Neural crest cell (in vitro differentiated cells): ENCODE data around the gene CHAF1A. TPM values are rescaled to one million over a fixed set of nuclear protein-coding genes. Genes with fewer than 3 reads are reported as not detected.
A peak's percentile ranks its signal among the peaks of the same experiment; 100 is the strongest.

Source experiments
- DNase-seq: peaks from one replicate; pipeline ENCODE4 v3.0.0; 2021; ENCODE audit warnings: low read depth, mixed read lengths, low spot score
- H3K27ac Mint-ChIP-seq: one replicate; pipeline ENCODE4 v1.8.0; 2021; ENCODE audit warnings: mild to moderate bottlenecking, mixed read lengths; ENCODE audit not compliant: unreplicated experiment
- H3K27me3 Mint-ChIP-seq: 2 replicates; pipeline ENCODE4 v1.8.0; 2021; ENCODE audit warnings: low read depth, mild to moderate bottlenecking, mixed read lengths
- H3K36me3 Mint-ChIP-seq: 2 replicates; pipeline ENCODE4 v1.8.0; 2021; ENCODE audit warnings: low read depth, mild to moderate bottlenecking, mixed read lengths
- H3K4me1 Mint-ChIP-seq: 2 replicates; pipeline ENCODE4 v1.8.0; 2021; ENCODE audit warnings: mixed read lengths
- H3K4me3 Mint-ChIP-seq: one replicate; pipeline ENCODE4 v1.8.0; 2021; ENCODE audit warnings: mild to moderate bottlenecking, mixed read lengths
- H3K9me3 Mint-ChIP-seq: 2 replicates; pipeline ENCODE4 v1.8.0; 2021; ENCODE audit warnings: mixed read lengths
- total RNA-seq: library from RNA; stranded (reverse); gene quantifications from 2 replicates; pipeline ENCODE4 v1.2.1, GENCODE V29; 2021
- TF ChIP-seq, protein P1 (sequence below): fragments of 200-600 bp; sonication (generic); conservative IDR thresholded peaks from 2 replicates; pipeline ENCODE4 v1.5.0; 2021; ENCODE audit warnings: antibody characterized with exemption, mild to moderate bottlenecking

CHAF1A gene
- total RNA-seq, 1 donor from 2014 or later: 120 TPM

DNA sequence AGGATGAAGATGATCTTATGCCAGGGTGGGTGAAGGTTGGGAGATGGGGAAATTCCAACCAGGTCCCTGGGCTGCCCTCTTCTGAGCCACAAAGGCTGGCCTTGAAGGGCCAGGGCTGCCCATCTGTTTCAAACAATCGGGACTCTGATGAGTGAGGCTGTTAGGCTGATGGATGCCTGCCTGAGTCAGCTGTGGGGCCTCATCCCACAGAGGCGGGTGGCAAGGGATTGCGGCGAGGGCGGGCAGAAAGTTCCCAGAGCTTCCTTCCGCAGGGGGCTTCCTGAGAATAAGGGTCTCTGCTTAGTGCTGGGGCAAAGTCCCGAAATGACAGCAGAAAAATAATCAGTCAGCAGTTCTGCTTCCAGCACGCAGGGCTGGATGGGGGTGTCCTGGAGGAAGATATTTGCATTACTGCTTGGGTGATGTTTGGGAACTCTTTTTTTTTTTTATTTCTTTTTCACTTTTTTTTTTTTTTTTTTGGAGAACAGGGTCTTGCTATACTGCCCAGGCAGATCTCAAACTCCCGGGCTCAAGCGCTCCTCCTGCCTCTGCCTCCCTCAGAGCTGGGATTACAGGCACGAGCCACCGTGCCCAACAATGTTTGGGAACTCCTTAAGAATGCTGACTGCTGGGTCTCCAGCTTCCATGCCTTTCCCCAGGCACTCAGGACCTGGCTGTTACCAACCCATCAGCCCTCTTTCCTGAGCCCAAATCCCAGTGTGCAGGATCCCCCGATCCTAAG is 16.2 kb upstream of the CHAF1A start:
- DNase-seq: no peak
- H3K27me3 Mint-ChIP-seq: no peaks in the 10 kb centered on the region

DNA sequence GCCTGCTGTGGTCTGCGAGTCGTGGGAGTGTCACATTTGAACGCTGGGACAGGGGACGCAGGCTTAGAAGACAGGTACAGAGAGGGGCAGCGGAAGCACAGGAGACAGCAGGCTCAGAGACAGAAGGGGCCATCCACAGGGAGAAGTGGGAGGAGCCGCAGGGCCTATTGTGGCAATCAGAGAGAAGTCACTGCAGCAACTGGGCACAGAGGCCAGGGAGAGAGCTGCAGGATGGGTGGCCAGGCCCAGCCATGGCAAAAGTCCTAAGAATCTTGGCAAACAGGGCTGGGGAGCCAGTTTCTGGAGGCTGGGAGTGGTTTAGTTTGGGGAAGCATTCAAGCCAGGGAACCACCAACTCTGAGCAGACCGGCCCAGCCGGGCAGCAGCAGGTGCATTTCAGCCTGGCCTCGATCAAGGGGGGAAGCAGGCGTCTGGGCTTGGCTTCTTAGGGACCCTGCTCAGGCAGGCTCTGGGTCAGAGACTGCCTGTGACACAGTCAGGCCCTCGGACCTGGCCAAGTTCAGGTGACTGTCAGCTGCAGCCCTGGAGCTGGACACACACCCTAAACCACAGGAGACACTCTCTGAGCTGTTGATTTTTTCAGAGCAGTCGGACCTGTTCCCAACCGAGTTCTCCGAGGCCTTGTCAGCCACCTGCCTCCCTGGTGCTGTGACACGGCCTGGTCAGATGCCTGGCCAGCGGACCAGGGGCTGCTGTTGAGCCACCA is 13.9 kb upstream of the CHAF1A start:
- Mint-ChIP-seq H3K27me3 (no peaks in the 10 kb centered on the region), H3K9me3 (no peaks in the 10 kb centered on the region), H3K27ac (peak overlapping the region; percentile 84), H3K4me1 (peaks cover 63% of the 10 kb centered on the region), H3K4me3 (peak overlapping the region; percentile 65), H3K36me3 (no peaks in the 10 kb centered on the region)
- DNase-seq: no peak
- TF ChIP-seq, protein P1, sequence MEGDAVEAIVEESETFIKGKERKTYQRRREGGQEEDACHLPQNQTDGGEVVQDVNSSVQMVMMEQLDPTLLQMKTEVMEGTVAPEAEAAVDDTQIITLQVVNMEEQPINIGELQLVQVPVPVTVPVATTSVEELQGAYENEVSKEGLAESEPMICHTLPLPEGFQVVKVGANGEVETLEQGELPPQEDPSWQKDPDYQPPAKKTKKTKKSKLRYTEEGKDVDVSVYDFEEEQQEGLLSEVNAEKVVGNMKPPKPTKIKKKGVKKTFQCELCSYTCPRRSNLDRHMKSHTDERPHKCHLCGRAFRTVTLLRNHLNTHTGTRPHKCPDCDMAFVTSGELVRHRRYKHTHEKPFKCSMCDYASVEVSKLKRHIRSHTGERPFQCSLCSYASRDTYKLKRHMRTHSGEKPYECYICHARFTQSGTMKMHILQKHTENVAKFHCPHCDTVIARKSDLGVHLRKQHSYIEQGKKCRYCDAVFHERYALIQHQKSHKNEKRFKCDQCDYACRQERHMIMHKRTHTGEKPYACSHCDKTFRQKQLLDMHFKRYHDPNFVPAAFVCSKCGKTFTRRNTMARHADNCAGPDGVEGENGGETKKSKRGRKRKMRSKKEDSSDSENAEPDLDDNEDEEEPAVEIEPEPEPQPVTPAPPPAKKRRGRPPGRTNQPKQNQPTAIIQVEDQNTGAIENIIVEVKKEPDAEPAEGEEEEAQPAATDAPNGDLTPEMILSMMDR: no peak

More for the DNA sequence above, 16.2 kb upstream of the CHAF1A start:
- Mint-ChIP-seq H3K9me3 (no peaks in the 10 kb centered on the region), H3K4me3 (peak overlapping the region; percentile 19), H3K27ac (no peak overlapping the region), H3K36me3 (no peaks in the 10 kb centered on the region), H3K4me1 (peaks cover 48% of the 10 kb centered on the region)
- TF ChIP-seq, protein P1: peak; percentile 24

DNA sequence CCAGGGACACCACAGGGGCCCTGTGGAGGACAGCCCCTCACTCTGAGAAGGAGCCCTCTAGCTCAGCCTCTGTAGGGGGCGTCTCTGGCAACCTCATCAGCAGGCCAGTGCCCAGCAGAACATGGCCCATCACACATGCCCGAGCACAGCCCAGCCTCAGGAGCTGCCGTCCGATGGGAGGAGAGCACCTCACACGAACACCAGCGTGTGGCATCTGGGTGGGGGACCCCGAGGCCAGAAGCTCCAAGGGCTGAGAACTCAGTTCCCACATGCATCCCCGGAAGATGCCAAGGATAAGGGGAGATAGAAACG is 13.4 kb upstream of the CHAF1A start:
- H3K36me3 Mint-ChIP-seq: no peaks in the 10 kb centered on the region
- H3K9me3 Mint-ChIP-seq: no peaks in the 10 kb centered on the region
- H3K27me3 Mint-ChIP-seq: no peaks in the 10 kb centered on the region
- no peak overlapping the region for H3K4me3 Mint-ChIP-seq
- TF ChIP-seq, protein P1: no peak
- H3K27ac Mint-ChIP-seq: no peak overlapping the region
- DNase-seq: no peak
- H3K4me1 Mint-ChIP-seq: peaks cover 66% of the 10 kb centered on the region

DNA sequence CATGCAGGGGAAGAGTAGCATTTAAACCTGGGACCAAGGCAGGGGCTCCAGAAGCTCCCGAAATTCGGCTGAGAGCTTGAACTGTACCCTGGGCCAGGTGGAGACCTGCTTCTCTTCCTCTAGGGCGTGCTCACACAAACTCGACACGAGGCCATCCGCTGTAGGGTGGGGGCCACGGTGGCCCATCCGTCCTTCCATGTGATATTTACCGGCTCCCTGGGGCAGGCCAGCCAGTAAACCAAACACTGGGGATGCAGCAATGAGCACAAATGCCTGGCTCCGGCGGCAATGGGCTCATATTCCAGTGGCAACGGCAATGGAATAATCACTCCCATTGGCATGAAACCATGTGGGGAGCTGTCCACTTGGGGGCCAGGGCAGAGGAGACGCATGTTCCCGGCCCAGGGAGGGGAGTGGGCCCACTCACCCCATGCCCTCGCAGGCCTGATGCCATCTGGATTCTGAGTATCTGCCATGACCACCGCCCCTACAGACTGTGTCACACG is 12.9 kb upstream of the CHAF1A start:
- H3K9me3 Mint-ChIP-seq: no peaks in the 10 kb centered on the region
- H3K36me3 Mint-ChIP-seq: no peaks in the 10 kb centered on the region
- TF ChIP-seq, protein P1: no peak
- H3K27ac Mint-ChIP-seq: no peak overlapping the region
- DNase-seq: no peak
- H3K4me3 Mint-ChIP-seq: no peak overlapping the region
- peaks cover 72% of the 10 kb centered on the region for H3K4me1 Mint-ChIP-seq
- H3K27me3 Mint-ChIP-seq: no peaks in the 10 kb centered on the region

DNA sequence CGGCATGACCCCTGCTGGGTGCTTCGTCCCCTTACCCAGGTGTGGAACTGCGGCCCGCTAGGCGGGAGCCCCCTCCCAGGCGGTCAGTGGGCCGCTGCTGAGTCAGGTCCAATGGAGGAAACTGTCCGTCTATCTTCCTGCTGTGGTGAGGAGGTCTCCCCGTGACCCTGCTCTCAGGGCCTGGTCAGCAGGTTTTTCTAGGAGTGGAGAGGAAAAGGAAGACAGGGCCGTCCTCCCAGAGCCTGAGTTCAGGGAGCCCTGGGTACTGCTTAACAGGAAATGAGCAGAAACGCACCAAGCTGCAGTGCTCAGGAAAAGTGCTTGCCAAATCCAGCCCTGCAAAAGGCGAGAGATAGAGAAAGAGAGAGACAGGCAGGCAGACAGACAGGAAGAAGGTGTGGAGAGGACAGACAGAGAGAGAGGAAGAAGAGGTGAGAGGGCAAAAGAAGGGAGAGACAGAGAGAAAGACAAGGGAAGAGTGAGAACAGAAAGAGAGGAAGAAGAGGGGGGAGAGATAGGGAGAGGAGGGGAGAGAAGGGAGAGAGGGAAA is 12.3 kb upstream of the CHAF1A start:
- H3K4me1 Mint-ChIP-seq: peaks cover 77% of the 10 kb centered on the region
- H3K36me3 Mint-ChIP-seq: no peaks in the 10 kb centered on the region
- H3K4me3 Mint-ChIP-seq: peak overlapping the region; percentile 29
- H3K27me3 Mint-ChIP-seq: no peaks in the 10 kb centered on the region
- TF ChIP-seq, protein P1: no peak
- no peaks in the 10 kb centered on the region for H3K9me3 Mint-ChIP-seq
- DNase-seq: no peak
- H3K27ac Mint-ChIP-seq: peak overlapping the region; percentile 37
